Measurements from ENCODE around the gene CLVS2.

The CLVS2 gene

DNA sequence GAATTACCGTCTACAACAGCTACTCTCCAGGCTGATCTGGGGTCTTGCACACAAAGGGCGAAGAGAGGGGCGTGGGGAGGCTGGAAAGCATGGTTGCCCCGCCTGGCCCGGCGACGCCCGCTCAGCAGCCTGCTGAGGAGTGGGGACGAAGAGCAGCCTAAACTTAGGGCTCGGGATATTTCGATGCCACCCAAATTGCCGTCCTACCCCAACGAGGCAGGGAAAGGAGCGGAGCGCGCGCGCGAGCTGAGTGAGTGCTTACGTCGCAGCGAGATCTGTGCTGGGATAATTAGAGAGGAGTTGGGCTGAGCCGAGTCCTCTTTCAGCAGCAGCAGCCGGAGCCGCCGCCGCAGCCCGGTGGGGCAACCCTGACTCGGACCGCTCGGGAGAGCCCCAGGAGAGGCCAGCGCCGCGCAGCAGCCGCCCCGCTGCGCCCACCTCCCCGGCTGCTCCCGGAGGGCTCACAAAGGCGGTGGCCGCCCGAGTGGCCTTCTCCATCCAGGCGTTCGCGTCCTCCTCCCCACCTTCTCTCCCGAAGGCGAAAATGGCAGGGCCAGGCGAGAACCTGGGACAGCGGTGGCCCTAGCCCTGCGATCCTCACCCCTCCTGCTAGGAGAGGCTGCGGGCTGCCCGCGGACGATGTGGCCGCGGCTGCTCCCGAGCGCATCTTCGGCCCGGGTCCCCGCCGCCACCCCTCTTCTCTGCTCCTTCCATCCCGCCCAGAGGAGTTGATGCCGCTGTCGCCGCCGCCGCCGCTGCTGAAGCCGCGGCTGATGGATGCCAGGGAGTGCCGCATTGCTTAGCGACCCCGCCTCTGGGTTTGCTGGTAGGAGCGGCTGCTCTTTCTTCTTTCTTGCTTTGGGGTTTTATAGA is at the start of gene CLVS2:
Gene CLVS2 (plus strand): TSS at position 315 of the 873 bp plus-strand sequence. CDS start 1,543 bp downstream, outside the sequence.
- no peak for DNase-seq

DNA sequence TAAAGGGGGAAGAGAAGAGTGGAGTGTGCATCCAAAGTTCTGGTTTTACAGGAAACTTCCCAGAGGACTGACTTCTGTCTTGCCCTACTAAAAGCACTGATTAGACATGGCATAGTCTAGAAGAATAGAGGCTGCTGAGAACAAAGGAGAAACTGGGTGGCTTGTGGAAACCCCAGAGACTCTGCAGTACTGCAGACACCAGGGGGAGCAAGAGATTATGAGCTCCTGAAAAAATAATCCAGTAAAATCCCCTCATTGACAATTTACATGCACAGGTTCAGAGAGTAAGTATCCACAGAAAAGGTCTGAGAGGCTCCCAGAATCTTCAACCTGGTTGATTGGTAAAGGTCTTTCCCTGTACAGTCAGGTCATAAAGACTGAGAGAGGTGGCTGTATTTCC is 48.7 kb upstream of the CLVS2 start:
- no peak for DNase-seq

DNA sequence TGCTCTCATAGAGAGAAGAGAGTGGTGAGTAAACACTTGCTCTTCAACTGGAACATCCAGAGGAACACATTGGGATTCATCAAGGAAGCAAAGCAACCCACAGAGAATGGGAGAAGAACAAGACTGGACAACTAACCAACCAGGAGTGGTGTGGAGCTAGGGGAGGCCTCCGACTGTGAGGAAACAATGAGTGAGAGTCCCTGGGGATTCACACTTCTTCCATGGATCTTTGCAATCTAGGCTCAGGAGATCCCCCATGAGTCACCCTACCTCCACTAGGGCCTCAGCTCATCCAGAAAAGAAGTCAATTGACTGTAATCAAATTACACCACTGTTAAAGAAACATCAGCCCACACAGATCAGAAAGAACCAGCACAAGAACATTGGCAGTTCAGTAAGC is 42.3 kb upstream of the CLVS2 start:
- no peak for DNase-seq

DNA sequence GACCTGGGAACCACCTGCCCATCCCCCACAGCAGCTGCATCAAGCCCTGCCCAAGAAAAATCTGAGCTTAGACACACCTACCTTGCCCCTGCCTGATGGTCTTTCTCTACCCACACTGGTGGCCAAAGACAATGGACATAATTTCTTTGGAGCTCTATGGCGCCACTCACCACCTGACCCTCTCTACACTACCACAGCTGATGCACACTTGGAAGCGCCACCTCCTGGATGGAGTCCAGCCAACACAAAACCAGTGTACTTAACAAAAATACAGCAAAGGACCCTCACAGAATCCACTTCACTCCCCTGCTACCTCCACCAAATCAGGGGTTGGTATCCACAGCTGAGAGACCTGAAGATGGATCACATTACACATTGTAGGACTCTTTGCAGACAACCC is 39.7 kb upstream of the CLVS2 start:
- no peak for DNase-seq

GRCh38 chr6:122962000-122962624 is 33.9 kb upstream of the CLVS2 start:
- DNase-seq: no peak

- DNase-seq: no peak
Observed at GRCh38 chr6:122969999-122970533, 26.0 kb upstream of the CLVS2 start.

DNA sequence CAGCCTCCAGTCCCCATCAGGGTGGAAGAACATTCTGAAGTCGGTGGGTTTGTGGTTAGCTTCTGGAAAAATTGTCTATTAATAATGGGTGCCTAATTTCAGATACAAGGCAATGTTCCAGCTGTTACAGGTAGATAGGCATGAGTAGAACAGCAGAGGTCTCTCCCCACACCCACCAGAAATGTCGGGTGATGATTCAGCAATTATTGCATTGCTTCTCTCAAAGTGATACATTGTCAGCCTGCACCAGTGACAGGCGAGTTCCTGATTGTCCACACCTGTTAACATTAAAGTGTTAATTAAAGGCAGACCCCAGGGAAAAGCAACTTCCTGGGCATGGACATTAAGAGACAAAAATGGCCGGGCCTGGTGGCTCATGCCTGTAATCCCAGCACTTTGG is 18.9 kb upstream of the CLVS2 start:
- no peak for DNase-seq

DNA sequence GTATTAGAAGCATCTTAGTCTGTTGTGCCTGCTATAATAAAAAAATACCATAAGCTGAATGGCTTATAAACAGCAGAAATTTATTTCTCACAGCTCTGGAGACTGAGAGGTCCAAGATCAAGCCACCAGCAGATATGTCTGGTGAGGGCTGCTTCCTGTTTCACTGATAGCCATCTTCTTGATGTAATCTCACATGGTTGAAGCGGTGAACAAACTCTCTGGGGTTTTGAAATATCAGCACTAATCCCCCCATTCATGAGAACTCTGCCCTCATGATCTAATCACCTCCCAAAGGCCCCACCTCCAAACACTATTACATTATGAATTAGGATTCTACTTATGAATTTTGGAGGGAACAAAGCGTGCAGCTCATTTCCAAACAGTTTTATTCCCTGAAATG is 11.6 kb upstream of the CLVS2 start:
- DNase-seq: no peak

GRCh38 chr6:122994256-122994655 is 1.8 kb upstream of the CLVS2 start:
- DNase-seq: no peak

DNA sequence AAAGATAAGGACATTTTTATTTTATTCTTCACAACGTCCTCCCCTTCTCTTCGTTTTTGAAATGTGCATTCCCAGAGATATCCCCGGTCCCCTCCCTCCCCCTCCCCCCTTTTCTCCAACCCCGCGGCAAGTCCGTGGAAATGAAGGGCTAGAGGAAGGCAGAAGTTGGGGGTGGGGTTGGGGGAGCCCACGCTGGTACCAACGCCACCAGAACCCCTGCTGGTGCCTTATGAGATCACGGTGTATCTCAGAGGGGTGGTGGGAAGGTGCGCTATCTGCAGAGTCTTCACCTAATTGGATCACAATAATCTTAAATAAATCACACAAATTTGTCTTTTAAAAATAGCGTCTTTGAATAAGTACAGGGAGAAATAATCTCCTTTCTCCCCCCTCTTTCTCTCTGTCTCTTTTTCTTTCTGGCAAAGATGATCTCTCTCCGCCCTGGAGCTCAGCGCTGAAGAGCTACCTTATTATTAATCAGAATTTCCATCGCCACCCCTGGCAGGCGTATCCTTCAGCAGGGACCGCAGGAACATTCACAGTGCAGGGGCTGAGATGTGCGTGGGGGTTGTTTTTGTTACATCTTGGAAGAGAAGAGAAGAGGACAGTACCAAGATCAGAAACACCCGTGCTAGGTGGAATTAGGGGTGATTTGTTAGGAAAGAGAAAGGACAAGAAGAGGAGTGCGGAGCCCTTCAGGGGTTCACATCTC is 915 bp downstream of the CLVS2 start:
- DNase-seq: no peak

DNA sequence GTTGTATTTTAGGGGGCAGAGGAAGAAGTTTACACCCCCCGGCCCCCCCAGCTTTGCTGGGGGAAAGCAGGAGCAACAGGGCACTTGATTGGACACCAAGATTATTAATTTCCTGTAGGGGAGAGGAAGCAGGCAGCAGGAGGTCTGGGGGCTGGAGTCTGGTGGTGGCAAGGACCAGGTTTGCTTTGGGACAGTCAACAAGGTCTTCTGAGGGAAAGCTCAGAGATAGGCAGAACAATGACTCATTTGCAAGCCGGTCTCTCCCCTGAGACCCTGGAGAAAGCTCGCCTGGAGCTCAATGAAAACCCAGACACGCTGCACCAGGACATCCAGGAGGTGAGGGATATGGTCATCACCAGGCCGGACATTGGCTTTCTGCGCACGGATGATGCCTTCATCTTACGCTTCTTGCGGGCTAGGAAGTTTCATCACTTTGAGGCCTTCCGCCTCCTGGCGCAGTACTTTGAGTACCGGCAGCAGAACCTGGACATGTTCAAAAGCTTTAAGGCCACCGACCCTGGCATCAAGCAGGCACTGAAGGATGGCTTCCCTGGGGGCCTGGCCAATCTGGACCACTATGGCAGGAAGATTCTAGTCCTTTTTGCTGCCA is 1.6 kb downstream of the CLVS2 start:
- DNase-seq: no peak

- no peak for DNase-seq
Observed at GRCh38 chr6:122998403-122998975, 2.5 kb downstream of the CLVS2 start.

GRCh38 chr6:123000244-123000770 is 4.3 kb downstream of the CLVS2 start:
- no peak for DNase-seq

GRCh38 chr6:123001540-123001939 is 5.5 kb downstream of the CLVS2 start:
- no peak for DNase-seq

DNA sequence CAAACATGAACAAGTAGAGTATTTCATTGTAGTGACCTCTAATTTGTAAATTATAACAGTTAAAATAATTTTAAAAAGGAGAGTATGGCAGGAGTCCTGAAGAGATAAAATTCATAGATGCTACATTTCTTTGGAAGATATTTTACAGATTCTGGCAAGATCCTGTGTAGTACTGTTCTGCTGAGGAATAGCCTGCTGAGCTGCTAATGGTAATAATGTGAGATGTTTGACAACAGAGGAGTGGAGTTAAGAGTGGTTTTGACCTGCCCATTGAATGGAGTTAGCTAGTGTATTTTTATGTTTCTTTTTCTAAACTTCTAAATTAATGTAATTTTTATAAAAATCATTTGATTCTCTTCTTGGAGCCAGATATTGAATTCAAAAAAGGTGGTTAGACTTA is 11.8 kb downstream of the CLVS2 start:
- no peak for DNase-seq

DNA sequence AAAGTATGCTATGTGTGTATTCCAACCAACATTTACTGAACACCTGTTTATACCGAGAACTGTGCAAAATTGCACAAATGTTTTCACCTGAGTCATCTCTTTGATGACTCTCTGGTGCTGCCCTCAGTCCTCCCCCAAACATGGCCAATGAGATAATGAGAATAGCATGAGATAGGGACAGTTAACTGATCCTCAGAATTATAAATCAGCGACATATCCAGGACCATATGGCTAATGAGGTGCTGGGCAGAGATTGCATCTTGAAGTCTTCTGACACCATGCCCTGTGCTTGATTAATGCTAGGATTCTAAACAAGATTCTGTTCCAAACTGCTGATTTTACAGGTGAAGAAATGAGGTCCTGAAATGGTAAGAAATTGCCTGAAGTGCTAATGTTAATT is 13.0 kb downstream of the CLVS2 start:
- no peak for DNase-seq

DNA sequence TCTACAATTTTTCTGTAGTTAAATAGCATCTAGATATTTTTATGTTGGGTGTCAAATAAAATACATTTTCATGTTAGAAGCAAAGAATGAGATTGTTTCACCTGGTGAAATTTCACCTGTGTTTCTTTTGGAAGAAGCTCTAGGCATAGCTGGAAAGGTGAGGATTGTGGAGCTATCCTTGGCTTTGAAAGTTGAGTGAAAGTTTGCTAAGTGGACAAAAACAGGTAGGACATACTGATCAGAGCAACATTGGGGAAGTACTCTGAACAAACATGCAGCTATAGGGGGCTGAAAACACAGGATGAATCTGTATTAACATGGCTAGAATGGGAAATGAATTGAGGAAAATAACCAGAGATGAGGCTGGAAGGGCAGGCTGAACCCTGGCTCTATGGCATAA is 18.8 kb downstream of the CLVS2 start:
- no peak for DNase-seq

GRCh38 chr6:123016431-123017103 is 20.5 kb downstream of the CLVS2 start:
- DNase-seq: no peak

- DNase-seq: no peak
Observed at GRCh38 chr6:123017104-123017682, 21.2 kb downstream of the CLVS2 start.

DNA sequence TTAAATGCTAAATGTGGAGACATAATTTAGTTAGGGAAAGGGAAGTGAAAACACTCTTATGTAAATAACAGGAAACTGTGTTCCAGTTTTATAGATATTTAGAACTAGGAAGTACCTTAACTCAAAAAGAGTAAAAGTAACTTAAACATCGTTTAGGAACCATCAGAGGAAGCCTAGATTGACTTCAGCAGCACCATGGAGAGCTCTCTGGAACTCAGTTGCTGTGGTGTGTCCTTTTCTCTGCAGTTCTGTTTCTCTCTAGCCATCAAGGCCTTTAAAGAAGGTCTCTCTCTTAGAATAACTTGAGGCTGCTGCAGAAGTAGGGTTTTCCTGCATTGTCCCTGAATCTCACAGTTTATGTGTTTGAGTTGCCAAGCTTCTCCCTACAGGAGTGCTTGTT is 26.9 kb downstream of the CLVS2 start:
- no peak for DNase-seq

DNA sequence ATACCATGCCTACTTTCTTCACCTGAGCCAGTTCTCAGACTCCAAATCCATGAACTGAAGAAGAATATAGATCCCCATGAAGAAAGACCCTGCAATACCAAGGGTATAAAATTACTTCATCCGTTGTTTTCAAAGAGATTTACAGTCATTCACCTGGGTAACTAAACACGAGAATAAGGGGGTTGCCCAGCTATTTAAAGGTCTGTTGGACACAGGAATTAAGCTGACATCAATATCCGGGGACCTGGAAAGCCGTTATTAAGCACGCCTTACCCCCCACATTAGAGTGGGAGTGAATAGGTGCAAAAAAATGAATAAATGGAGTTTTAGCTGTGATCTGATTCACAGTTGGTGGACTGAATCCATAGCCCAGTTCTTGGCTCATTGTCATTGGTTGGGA is 28.9 kb downstream of the CLVS2 start:
- DNase-seq: no peak

GRCh38 chr6:123027408-123027807 is 31.4 kb downstream of the CLVS2 start:
- DNase-seq: no peak

All from activated T-cell treated with anti-CD3 and anti-CD28 coated beads, Interleukin-2, amount 50 U/mL, for 1 hour (primary cell).